H9 (cell line): ENCODE data around the gene TRPM3. TPM values are rescaled to one million over a fixed set of nuclear protein-coding genes. Genes with fewer than 3 reads are reported as not detected.

ENCODE experiments used
- DNase-seq: peaks from one replicate; pipeline ENCODE4 v3.0.0-alpha.2; 2017
- H2AFZ ChIP-seq: one replicate; pipeline ENCODE4 v1.6.1; 2013; ENCODE audit warnings: mild to moderate bottlenecking, low read length, control low read depth, moderate library complexity
- H2AK5ac ChIP-seq: 2 replicates; pipeline ENCODE4 v1.6.1; 2013; ENCODE audit warnings: low read length, control low read depth, mixed read lengths; ENCODE audit not compliant: insufficient read length
- H2BK120ac ChIP-seq: one replicate; pipeline ENCODE4 v1.6.1; 2013; ENCODE audit warnings: low read depth, mild to moderate bottlenecking, low read length, control low read depth, inconsistent platforms; ENCODE audit not compliant: poor library complexity, severe bottlenecking
- H2BK12ac ChIP-seq: 2 replicates; pipeline ENCODE4 v1.6.1; 2013; ENCODE audit warnings: low read length, control low read depth, mixed read lengths, low read depth; ENCODE audit not compliant: insufficient read length
- H2BK15ac ChIP-seq: 2 replicates; pipeline ENCODE4 v1.6.1; 2013; ENCODE audit warnings: low read depth, low read length, control low read depth
- H2BK20ac ChIP-seq: one replicate; pipeline ENCODE4 v1.6.1; 2013; ENCODE audit warnings: low read depth, mild to moderate bottlenecking, low read length, control low read depth, inconsistent platforms; ENCODE audit not compliant: poor library complexity, severe bottlenecking
- H2BK5ac ChIP-seq: 2 replicates; pipeline ENCODE4 v1.6.1; 2013; ENCODE audit warnings: low read length, control low read depth, mixed read lengths; ENCODE audit not compliant: insufficient read length
- H3K14ac ChIP-seq: 2 replicates; pipeline ENCODE4 v1.6.1; 2013; ENCODE audit warnings: low read length, control low read depth; ENCODE audit not compliant: insufficient read depth
- H3K18ac ChIP-seq: 2 replicates; pipeline ENCODE4 v1.6.1; 2013; ENCODE audit warnings: low read depth, mild to moderate bottlenecking, mixed read lengths, low read length, control low read depth; ENCODE audit not compliant: insufficient read length
- H3K23ac ChIP-seq: 2 replicates; pipeline ENCODE4 v1.6.1; 2013; ENCODE audit warnings: low read length, control low read depth, mixed read lengths, low read depth; ENCODE audit not compliant: insufficient read length
- H3K23me2 ChIP-seq: 2 replicates; pipeline ENCODE4 v1.6.1; 2013; ENCODE audit warnings: low read depth, mild to moderate bottlenecking, mixed read lengths, low read length, control low read depth; ENCODE audit not compliant: insufficient read length, poor library complexity, severe bottlenecking
- H3K27ac ChIP-seq: 2 replicates; pipeline ENCODE4 v1.5.1; 2013; ENCODE audit warnings: low read length, control low read depth, mixed read lengths, low read depth; ENCODE audit not compliant: insufficient read length
- H3K27me3 ChIP-seq: 2 replicates; pipeline ENCODE4 v1.6.1; 2013; ENCODE audit warnings: low read length, control low read depth, inconsistent platforms; ENCODE audit not compliant: insufficient read depth
- H3K4ac ChIP-seq: 2 replicates; pipeline ENCODE4 v1.6.1; 2013; ENCODE audit warnings: low read depth, mild to moderate bottlenecking, control low read depth, inconsistent platforms, low read length, moderate library complexity
- H3K4me1 ChIP-seq: 2 replicates; pipeline ENCODE4 v1.6.1; 2013; ENCODE audit warnings: low read length, control low read depth, inconsistent platforms; ENCODE audit not compliant: insufficient read depth
- H3K4me2 ChIP-seq: 2 replicates; pipeline ENCODE4 v1.6.1; 2013; ENCODE audit warnings: low read length, control low read depth, mixed read lengths; ENCODE audit not compliant: insufficient read length, insufficient read depth
- H3K56ac ChIP-seq: 2 replicates; pipeline ENCODE4 v1.6.1; 2013; ENCODE audit warnings: low read depth, mild to moderate bottlenecking, mixed read lengths, low read length, control low read depth; ENCODE audit not compliant: insufficient read length
- H3K79me1 ChIP-seq: 2 replicates; pipeline ENCODE4 v1.6.1; 2013; ENCODE audit warnings: low read depth, mild to moderate bottlenecking, moderate library complexity, low read length, control low read depth, inconsistent platforms; ENCODE audit not compliant: insufficient read depth, poor library complexity, severe bottlenecking
- H3K79me2 ChIP-seq: 2 replicates; pipeline ENCODE4 v1.6.1; 2013; ENCODE audit warnings: low read length, control low read depth, inconsistent platforms; ENCODE audit not compliant: insufficient read depth
- H3K9ac ChIP-seq: 2 replicates; pipeline ENCODE4 v1.6.1; 2013; ENCODE audit warnings: low read length, control low read depth, mixed read lengths; ENCODE audit not compliant: insufficient read length; ENCODE audit errors: extremely low read depth
- H3K9me3 ChIP-seq: one replicate; pipeline ENCODE4 v1.6.1; 2013; ENCODE audit warnings: low read depth, low read length, inconsistent platforms; ENCODE audit not compliant: control insufficient read depth
- H3T11ph ChIP-seq: one replicate; pipeline ENCODE4 v1.6.1; 2013; ENCODE audit warnings: mild to moderate bottlenecking, low read length, control low read depth, inconsistent platforms
- H4K20me1 ChIP-seq: one replicate; pipeline ENCODE4 v1.6.1; 2013; ENCODE audit not compliant: control insufficient read depth, insufficient read length, insufficient read depth
- H4K5ac ChIP-seq: 2 replicates; pipeline ENCODE4 v1.6.1; 2013; ENCODE audit warnings: low read depth, mild to moderate bottlenecking, mixed read lengths, low read length, control low read depth; ENCODE audit not compliant: insufficient read length
- H4K8ac ChIP-seq: replicated peaks from 2 replicates; pipeline ENCODE4 v1.6.1; 2013; ENCODE audit warnings: low read length, control low read depth, mixed read lengths, low read depth; ENCODE audit not compliant: insufficient read length
- H4K91ac ChIP-seq: 2 replicates; pipeline ENCODE4 v1.6.1; 2013; ENCODE audit warnings: low read depth, mild to moderate bottlenecking, moderate library complexity, mixed read lengths, low read length, control low read depth; ENCODE audit not compliant: insufficient read length
- H3K27ac Mint-ChIP-seq, 3 experiments: 2 replicates in 2 of 3; 3 replicates in 1 of 3; pipeline ENCODE4 v1.8.0; 2020 to 2021; ENCODE audit warnings: mixed read lengths in 3 of 3, mild to moderate bottlenecking in 1 of 3, moderate library complexity in 1 of 3
- H3K27me3 Mint-ChIP-seq: 2 replicates; pipeline ENCODE4 v1.8.0; 2021; ENCODE audit warnings: low read depth, mild to moderate bottlenecking, moderate library complexity, mixed read lengths
- H3K36me3 Mint-ChIP-seq, 3 experiments: 2 replicates in 2 of 3; 3 replicates in 1 of 3; pipeline ENCODE4 v1.8.0; 2020 to 2021; ENCODE audit warnings: low read depth in 3 of 3, mixed read lengths in 3 of 3; ENCODE audit not compliant: insufficient read depth in 1 of 3
- H3K4me1 Mint-ChIP-seq, 2 experiments: 2 replicates each; pipeline ENCODE4 v1.8.0; 2020; ENCODE audit warnings: mixed read lengths in 2 of 2
- H3K4me3 Mint-ChIP-seq, 2 experiments: 2 replicates in 1 of 2; 3 replicates in 1 of 2; pipeline ENCODE4 v1.8.0; 2020 to 2021; ENCODE audit warnings: mild to moderate bottlenecking in 2 of 2, mixed read lengths in 2 of 2, moderate library complexity in 1 of 2
- H3K9me3 Mint-ChIP-seq, 2 experiments: 2 replicates in 1 of 2; 3 replicates in 1 of 2; pipeline ENCODE4 v1.8.0; 2020; ENCODE audit warnings: mild to moderate bottlenecking in 2 of 2, mixed read lengths in 2 of 2, moderate library complexity in 1 of 2
- total RNA-seq: library from RNA; stranded (reverse); gene quantifications from 2 replicates; pipeline ENCODE4 v1.2.1, GENCODE V29; 2021
- TF ChIP-seq, protein P1 (sequence below): fragments of 200-600 bp; sonication (generic); conservative IDR thresholded peaks from 3 replicates; pipeline ENCODE4 v1.8.0; 2021; ENCODE audit warnings: antibody characterized with exemption, mild to moderate bottlenecking

The TRPM3 gene
- total RNA-seq, 1 experiment from 2014 or later = 10.3 TPM

DNA sequence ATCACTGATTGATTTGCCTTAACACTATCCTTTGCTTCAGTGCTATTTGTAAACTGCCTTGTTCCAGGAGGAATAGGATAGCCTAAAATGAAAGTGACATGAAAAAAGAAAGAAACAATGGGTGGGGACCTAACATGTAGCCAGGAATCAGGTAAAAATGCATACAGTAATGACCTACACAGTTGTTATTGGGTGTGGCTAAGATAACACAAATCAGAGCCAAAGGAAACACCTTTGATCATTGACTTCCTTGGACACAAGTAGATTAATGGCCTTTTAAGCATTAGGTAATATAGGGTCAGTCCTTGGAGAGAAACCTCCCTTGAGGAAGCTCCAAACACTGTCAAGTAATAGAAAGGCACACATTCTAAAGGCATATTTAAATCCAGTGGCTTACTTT, 220.4 kb downstream of the TRPM3 start:
- Histone ChIP-seq H3K23ac (no peak overlapping the region), H3K9me3 (no peaks in the 10 kb centered on the region), H4K8ac (no peak overlapping the region), H3K4me2 (no peak overlapping the region), H3K14ac (no peak overlapping the region), H3K4ac (no peak overlapping the region), H3K27ac (no peak overlapping the region), H2BK20ac (no peak overlapping the region), H3K23me2 (no peaks in the 10 kb centered on the region), H4K5ac (no peak overlapping the region), H3K4me1 (peaks cover 4% of the 10 kb centered on the region; the same call in 1 of the 2 replicates), H3K18ac (no peak overlapping the region), H4K91ac (no peak overlapping the region), H2AK5ac (no peak overlapping the region), H2BK15ac (no peak overlapping the region), H3K56ac (no peak overlapping the region), H3K9ac (no peak overlapping the region), H2AFZ (no peak overlapping the region), H3T11ph (no peak overlapping the region), H4K20me1 (no peaks in the 10 kb centered on the region), H3K79me1 (no peaks in the 10 kb centered on the region), H2BK12ac (no peak overlapping the region), H3K79me2 (no peaks in the 10 kb centered on the region), H2BK120ac (no peak overlapping the region), H3K27me3 (no peaks in the 10 kb centered on the region), H2BK5ac (no peak overlapping the region)
- Mint-ChIP-seq H3K9me3 (no peaks in the 10 kb centered on the region), H3K4me3 (no peak overlapping the region), H3K27ac (no peak overlapping the region), H3K27me3 (no peaks in the 10 kb centered on the region), H3K4me1 (peaks cover 8 to 15% of the 10 kb centered on the region in 2 experiments), H3K36me3 (no peaks in the 10 kb centered on the region)
- TF ChIP-seq, protein P1, sequence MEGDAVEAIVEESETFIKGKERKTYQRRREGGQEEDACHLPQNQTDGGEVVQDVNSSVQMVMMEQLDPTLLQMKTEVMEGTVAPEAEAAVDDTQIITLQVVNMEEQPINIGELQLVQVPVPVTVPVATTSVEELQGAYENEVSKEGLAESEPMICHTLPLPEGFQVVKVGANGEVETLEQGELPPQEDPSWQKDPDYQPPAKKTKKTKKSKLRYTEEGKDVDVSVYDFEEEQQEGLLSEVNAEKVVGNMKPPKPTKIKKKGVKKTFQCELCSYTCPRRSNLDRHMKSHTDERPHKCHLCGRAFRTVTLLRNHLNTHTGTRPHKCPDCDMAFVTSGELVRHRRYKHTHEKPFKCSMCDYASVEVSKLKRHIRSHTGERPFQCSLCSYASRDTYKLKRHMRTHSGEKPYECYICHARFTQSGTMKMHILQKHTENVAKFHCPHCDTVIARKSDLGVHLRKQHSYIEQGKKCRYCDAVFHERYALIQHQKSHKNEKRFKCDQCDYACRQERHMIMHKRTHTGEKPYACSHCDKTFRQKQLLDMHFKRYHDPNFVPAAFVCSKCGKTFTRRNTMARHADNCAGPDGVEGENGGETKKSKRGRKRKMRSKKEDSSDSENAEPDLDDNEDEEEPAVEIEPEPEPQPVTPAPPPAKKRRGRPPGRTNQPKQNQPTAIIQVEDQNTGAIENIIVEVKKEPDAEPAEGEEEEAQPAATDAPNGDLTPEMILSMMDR = no peak
- DNase-seq = no peak
